ENCODE data around the gene TBC1D12.

Gene TBC1D12

DNA sequence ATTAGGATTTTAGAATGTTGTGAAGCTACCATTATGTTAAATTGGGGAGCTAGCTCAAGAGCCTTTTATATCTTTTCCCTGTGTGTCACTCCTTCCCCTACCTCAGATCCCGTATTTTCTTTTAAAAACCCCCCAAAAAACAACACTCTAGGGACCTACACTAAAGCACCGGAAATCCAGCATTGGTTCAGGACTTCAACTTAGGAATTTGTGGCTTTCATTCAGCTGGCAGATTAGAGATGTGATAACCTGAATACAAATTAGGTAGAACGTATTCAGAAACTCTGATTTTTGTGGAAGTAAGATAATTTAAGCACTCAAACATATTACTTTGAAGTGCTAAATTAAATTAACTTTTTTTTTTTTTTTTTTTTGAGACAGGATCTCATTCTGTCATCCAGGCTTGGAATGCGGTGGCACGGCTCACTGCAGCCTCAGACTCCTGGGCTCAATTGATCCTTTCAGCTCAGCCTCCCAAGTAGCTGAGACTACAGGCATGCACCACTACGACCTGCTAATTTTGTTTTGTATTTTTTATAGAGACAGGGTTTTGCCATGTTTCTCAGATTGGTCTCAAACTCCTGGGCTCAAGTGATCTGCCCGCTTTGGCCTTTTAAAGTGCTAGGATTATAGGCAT is 6.8 kb downstream of the TBC1D12 start:
- DNase-seq: no peak

DNA sequence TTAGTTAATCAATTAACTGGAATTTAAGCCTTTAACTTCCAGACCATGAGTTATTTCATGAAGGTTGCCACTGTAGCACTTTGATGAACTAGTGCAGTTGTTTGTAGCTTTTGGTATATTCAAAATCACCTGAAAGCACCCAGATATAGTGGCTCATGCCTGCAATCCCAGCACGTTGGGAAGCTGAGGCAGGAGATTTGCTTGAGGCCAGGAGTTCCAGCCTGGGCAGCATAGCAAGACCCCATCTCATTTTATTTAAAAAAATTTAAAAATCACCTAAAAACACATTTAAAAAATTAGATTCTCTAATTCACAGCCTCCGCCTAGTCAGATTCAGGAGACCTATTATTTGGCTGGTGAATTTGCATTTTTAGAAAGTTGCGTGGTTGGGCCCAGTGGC is 9.0 kb downstream of the TBC1D12 start:
- no peak for DNase-seq

DNA sequence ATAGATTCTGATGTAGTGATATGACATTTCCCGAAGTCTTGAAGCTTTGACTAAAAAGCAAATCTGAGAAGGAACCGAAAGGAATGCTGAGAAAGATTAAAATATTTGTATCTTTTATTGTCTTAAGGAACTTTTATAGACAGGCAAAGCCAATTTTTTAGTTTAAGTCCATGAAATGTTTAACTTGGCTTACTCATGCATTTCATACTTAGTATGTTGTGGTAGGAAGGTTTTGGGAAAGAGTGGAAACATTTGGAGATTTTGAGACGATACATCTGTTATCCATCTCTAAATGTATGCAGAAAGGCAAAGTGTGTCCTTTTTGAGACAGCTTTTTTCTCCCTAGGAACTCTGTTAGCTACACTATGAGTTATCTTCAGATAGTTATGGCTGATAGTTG is 10.1 kb downstream of the TBC1D12 start:
- no peak for DNase-seq

DNA sequence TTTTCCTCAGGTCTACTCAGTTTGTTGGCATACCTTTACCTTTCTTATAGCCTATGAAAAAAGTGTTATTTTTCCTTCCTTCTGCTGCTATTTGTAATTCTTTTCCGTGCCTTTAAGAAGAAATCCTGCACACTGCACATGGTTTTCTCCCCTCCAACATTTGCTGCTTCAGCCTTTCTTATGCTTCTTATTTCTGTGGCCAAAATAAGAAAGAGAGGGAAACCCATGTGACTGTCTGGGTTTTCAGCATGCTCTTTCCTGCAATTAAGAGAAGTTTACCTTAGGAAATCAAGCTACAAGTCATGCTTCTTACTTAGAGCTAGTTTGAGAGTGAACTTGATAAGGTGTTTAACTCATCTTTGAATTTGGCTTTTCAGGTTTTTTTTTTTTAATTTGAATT is 11.0 kb downstream of the TBC1D12 start:
- DNase-seq: peak; percentile 4

- DNase-seq: no peak
These were observed 14.6 kb downstream of the TBC1D12 start for GRCh38 chr10:94416896-94417295.

GRCh38 chr10:94417321-94417720 is 15.0 kb downstream of the TBC1D12 start:
- DNase-seq: no peak

DNA sequence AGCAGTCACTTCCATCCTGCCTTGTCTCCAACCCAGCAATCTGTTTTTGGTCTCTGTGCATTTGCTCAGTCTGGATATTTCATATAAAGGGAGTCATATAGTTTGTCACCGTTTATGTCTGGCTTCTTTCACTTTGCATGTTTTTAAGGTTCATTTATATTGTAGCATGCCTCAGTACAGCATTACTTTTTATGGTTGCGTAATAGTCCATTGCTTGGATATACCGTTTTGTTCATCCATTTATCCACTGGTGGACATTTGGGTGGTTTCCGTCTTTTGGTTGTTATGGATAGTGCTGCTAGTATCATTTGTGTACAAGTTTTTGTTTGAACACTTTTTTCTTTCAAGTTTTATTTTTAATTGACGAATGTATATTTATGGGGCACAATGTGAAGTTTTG is 18.2 kb downstream of the TBC1D12 start:
- DNase-seq: no peak

GRCh38 chr10:94420998-94421528 is 18.7 kb downstream of the TBC1D12 start:
- DNase-seq: no peak

GRCh38 chr10:94423627-94424026 is 21.3 kb downstream of the TBC1D12 start:
- DNase-seq: no peak

DNA sequence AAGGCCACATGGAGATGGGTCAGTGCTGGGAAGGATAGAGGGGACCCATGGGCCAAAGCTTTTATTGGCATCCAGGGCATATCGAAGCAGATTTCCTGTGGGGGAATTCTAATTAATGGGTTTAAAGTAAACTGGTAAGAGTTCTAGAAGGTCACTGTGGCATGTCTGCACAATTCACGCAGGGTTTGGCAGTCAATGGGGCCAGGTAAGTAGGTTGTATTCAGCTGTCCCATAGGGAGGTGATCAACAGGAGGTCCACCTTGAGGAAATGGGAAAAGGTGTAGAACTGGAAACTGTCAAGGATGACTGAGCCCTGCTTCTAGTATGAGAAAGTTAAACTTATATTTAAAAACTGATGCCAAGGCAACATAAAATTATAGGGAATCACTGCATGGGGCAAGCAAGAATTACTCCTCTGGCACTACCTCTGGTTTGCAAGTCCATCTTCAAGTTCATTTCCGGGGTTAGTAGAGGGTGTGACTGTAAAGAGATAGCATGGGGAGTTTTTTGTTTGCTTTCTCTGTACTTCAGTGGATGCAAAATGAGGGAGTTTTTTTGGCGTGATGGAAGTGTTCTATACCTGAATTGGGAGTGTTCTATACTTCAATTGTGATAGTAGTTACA is 22.5 kb downstream of the TBC1D12 start:
- no peak for DNase-seq

DNA sequence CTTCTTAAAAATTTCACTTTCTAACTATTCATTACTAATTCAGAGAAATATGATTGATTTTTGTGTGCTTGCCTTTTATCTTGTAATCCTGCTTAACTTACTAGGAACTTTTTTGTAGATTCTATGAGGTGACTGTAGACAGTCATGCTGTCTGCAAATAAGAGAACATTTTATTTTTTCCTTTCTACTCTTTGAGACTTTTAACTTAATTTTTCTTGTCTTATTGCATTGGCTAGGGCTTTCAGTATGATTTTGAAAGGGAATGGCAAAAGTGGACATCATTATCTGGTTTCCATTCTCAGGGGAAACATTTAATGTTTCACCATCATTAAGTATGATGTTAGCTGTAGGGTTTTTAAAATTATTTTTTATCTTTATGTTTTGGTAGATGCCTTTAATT is 23.6 kb downstream of the TBC1D12 start:
- no peak for DNase-seq

DNA sequence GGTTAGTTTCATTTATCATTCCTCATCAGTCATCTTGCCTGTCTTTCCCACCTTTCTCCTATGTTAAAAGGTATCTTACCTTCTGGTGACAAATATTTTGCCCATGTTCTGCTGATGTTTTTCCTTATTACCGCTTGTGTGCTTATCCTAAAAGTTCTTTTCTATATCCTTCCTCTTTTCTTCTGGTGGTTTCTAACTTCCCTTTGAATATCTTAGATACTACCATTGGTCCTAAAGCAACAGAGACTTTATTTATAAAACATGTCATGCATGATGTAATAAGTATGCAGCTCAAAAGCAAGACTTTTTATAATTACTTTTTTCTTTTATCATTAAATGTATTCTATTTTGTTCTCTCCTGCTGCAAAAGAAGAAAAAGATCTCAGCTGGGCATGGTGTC is 24.8 kb downstream of the TBC1D12 start:
- peak; percentile 75 for DNase-seq

- DNase-seq: no peak
These were observed 26.7 kb downstream of the TBC1D12 start for GRCh38 chr10:94428766-94429707.

DNA sequence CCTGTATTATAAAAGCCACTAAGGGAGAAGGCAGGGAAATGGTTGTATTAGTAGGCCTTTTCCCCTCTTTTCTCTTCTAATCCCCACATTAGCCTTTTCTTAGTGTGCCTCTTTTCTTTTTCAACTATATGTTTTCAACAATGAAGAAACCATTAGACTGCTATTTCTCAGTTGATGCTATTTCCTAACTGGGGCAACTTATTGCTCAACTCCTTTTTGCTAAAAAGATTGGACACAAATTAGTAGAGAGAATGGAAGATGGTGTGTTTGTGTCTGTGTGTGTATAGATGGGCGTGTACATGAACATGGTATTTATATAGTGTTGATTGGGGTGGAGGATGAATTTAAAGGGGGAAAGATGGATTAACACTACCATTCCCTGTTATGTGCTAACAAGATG is 28.4 kb downstream of the TBC1D12 start:
- peak; percentile 46 for DNase-seq

DNA sequence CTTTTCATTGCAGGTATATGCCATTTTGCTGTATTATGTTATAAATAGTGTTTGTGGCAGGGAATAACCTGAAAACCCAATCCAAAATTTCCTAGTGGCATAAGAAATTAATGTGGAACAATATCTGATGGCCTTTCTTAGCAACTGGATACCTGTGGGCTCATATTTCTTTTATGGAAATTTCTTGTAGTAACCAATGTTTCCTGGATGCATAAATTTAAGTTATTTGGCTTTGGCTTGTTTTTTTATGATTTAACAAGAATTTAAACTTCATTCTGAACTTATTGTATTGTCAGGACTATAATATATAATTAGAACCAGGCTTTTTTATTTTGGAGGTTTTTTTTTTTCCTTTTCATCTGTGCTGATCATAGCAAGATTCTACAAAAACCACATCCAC is 30.1 kb downstream of the TBC1D12 start:
- DNase-seq: no peak

GRCh38 chr10:94439275-94439861 is 37.0 kb downstream of the TBC1D12 start:
- no peak for DNase-seq

DNA sequence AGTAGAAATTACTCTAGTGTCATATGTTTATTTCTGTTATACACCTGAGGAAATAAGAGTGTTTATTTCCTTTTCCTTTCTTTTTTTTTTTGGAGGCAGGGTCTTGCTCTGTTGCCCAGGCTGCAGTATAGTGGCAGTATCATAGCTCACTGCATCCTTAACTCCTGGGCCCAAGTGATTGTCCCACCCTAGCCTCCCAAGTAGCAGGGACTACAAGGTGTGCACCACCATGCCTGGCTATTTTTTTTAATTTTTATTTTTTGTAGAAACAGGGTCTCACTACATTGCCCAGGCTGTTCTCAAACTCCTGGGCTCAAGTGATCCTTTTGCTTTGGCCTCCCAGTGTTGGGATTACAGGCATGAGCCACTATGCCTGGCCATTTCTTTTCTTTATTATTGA is 37.8 kb downstream of the TBC1D12 start:
- DNase-seq: no peak

- DNase-seq: no peak
These were observed 40.7 kb downstream of the TBC1D12 start for GRCh38 chr10:94443047-94443446.

DNA sequence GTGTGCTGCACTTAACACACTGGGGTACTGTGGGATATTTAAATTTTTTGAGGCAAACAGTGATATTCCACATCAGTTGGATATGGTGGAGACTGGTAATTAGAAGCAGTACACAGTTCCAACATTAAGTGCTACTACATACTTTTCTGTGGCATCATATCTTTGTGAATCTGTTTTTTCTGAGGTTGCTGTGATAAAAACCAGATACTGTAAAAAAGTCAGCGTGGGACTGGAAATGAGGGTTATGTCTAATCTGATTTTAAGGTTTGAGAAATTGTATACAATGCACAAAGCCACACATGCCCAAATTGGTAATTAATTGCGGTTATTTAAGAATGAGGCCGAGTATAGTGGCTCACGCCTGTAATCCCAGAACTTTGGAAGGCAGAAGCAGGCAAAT is 41.2 kb downstream of the TBC1D12 start:
- DNase-seq: no peak

DNA sequence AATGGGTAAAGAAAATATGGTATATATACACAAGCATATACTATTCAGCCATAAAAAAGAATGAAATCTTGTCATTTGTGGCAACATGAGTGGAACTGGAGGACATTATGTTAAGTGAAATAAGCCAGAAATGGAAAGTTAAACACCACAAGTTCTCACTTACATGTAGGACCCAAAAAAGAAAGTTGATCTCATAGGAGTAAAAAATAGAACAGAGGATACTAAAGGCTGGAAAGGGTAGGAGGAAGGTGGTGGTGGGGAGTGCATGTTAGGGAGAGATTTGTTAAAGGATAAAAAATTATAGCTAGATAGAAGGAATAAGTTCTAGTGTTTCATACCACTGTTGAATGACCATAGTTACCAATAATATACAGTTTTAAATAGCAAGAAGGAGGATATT is 48.4 kb downstream of the TBC1D12 start:
- DNase-seq: no peak

DNA sequence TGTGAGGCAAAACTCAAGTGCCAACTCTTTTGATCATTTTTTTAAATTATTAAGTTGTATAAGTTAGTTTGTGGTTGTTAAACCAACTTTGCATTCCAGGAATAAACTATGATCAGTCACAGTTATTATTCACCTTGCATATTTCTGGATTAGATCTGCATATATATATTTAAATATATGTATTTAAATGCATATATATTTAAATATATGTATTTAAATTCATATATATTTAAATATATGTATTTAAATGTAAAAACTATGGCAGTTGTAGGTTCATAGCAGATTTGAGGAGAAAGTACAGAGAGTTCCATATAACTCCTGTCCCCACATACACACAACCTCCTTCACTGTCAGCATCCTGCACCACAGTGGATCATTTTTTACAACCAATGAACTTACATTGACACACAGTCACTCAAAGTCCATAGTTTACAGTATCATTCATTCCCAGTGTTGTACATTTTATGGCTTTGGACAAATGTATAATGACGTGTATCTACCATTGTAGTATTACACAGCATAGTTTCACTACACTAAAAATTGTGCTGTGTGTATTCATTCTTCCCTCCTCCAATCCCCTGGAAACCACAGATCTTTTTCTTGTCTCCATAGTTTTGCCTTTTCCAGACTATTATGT is 49.7 kb downstream of the TBC1D12 start:
- DNase-seq: no peak

DNA sequence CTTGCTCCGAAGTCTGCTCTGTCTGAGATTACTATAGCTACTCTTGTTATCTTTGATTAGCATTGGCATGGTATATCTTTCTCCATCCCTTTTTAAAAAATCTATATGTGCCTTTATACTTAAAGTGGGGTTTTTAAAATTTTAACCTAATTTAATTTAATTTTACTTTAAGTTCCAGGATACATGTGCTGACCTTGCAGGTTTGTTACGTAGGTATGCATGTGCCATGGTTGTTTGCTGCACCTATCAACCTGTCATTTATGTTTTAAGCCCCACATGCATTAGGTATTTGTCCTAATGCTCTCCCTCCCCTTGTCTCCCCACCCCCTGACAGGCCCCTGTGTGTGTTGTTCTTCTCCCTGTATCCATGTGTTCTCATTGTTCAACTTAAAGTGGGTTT is 54.6 kb downstream of the TBC1D12 start:
- DNase-seq: no peak

DNA sequence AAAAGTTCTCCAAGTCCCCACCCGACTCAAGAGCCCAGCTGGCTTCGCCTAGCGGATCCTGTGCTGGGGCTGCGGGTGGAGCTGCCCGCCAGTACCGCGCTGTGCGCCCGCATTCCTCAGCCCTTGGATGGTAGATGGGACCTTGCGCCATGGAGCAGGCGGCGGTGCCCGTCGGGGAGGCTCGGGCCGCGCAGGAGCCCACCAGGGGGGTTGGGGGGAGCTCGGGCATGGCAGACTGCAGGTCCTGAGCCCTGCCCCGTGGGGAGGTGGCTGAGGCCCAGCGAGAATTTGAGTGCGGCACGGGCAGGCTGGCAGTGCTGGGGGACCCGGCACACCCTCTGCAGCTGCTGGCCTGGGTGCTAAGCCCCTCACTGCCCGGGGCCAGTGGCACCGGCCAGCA is 57.0 kb downstream of the TBC1D12 start:
- no peak for DNase-seq
